Progenitor cell of endocrine pancreas (in vitro differentiated cells): Measurements from ENCODE around the gene TAPBPL. TPM values are rescaled to one million over a fixed set of nuclear protein-coding genes. Genes with fewer than 3 reads are reported as not detected.

Source experiments
- DNase-seq: peaks from one replicate; pipeline ENCODE4 v3.0.0; 2021; ENCODE audit warnings: low spot score; ENCODE audit not compliant: unreplicated experiment
- H3K27ac Mint-ChIP-seq: 2 replicates; pipeline ENCODE4 v1.8.0; 2021; ENCODE audit warnings: mild to moderate bottlenecking, moderate library complexity, mixed read lengths
- H3K27me3 Mint-ChIP-seq: 2 replicates; pipeline ENCODE4 v1.8.0; 2021; ENCODE audit warnings: mixed read lengths
- H3K36me3 Mint-ChIP-seq: 2 replicates; pipeline ENCODE4 v1.8.0; 2022; ENCODE audit warnings: mixed read lengths; ENCODE audit not compliant: insufficient read depth
- H3K4me1 Mint-ChIP-seq: 2 replicates; pipeline ENCODE4 v1.8.0; 2021; ENCODE audit warnings: low read depth, mixed read lengths
- H3K4me3 Mint-ChIP-seq: 2 replicates; pipeline ENCODE4 v1.8.0; 2021; ENCODE audit warnings: low read depth, mild to moderate bottlenecking, moderate library complexity, mixed read lengths
- H3K9me3 Mint-ChIP-seq: 2 replicates; pipeline ENCODE4 v1.8.0; 2021; ENCODE audit warnings: low read depth, mixed read lengths
- CTCF ChIP-seq: fragments of 200-600 bp; sonication (generic); IDR thresholded peaks from one replicate; pipeline ENCODE4 v1.5.0; 2021; ENCODE audit warnings: antibody characterized with exemption, mild to moderate bottlenecking; ENCODE audit not compliant: unreplicated experiment
- total RNA-seq: library from RNA; stranded (reverse); gene quantifications from 2 replicates; pipeline ENCODE4 v1.2.1, GENCODE V29; 2021

TAPBPL gene
- total RNA-seq, 1 donor from 2014 or later: 2.4 TPM

DNA sequence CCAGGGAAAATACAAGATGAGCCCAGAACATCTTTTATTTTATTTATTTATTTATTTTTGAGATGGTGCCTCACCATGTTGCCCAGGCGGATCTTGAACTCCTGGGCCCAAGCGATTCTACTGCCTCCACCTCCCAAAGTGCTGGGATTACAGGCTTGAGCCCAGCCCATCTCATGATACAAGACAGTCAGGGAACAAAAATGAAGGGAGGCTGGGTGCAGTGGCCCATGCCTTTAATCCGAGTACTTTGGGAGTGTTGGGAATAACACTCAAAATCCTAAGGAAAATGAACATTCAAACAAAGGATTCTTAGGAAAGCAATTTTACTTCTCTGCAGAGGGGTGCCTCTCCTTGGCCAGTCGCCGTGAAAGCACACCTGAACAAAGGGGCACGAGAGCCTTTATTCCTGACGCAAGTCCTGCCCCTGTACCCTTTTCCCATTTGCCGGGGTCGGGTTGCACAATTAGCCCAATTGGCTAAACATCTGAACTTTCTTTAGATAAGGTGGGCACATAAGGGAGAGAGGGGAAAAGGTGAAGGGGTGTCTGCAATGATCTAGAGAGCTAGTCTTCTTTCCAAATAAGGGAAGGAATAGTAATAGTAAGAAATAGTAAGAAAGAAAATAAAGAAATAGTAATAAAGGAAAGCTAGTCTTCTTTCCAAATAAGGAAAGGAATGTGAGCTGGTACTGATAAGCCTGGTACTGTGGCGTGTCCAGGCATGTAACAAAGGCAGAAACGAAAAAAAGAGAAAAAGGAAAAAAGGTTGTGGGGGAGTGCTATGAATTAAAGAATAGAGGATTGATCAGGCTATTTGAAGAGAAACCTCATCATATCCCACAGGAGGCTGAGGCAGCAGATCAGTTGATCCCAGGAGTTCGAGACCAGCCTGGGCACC is 55.5 kb downstream of the TAPBPL start:
- TF ChIP-seq CTCF: no peak
- peak overlapping the region; percentile 98 for H3K27ac Mint-ChIP-seq
- H3K9me3 Mint-ChIP-seq: no peaks in the 10 kb centered on the region
- peak overlapping the region; percentile 35 for H3K4me3 Mint-ChIP-seq
- peaks cover 26% of the 10 kb centered on the region for H3K36me3 Mint-ChIP-seq
- DNase-seq: no peak
- no peaks in the 10 kb centered on the region for H3K27me3 Mint-ChIP-seq
- peaks cover 8% of the 10 kb centered on the region for H3K4me1 Mint-ChIP-seq

DNA sequence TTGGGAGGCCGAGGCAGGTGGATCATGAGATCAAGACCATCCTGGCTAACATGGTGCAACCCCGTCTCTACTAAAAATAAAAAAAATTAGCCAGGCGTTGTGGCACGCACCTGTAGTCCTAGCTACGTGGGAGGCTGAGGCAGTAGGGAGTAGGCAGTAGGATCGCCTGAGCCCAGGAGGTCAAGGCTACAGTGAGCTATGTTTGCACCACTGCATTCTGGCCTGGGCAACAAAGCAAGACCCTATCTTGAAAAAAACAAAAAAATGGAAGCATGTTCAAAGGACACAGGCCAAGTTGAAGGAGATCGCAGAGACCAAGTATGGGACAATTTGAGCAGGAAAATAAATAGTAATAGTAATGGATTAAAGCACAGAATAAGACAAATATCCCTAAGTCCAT is 56.2 kb downstream of the TAPBPL start:
- Mint-ChIP-seq H3K4me3 (no peak overlapping the region), H3K9me3 (no peaks in the 10 kb centered on the region), H3K36me3 (peaks cover 31% of the 10 kb centered on the region), H3K27me3 (no peaks in the 10 kb centered on the region), H3K4me1 (peaks cover 8% of the 10 kb centered on the region), H3K27ac (peak overlapping the region; percentile 98)
- no peak for DNase-seq
- no peak for TF ChIP-seq CTCF

Other genes starting within 250 kb of the TAPBPL start
- 40.5 and 44.0 TPM in 2 replicates for gene PLEKHG6, start 141.4 kb upstream of the TAPBPL start, total RNA-seq
- 67.5 and 68.8 TPM in 2 replicates for gene TNFRSF1A, start 110.0 kb upstream of the TAPBPL start, total RNA-seq
- gene SCNN1A, start 76.5 kb upstream of the TAPBPL start, total RNA-seq: 14.3 and 23.1 TPM in 2 replicates
- 17.8 and 18.3 TPM in 2 replicates for gene LTBR, start 67.9 kb upstream of the TAPBPL start, total RNA-seq
- not detected in 2 replicates for gene CD27, start 7.1 kb upstream of the TAPBPL start, total RNA-seq
- 3.6 and 5.5 TPM in 2 replicates for gene VAMP1, start 18.6 kb downstream of the TAPBPL start, total RNA-seq
- 279 and 297 TPM in 2 replicates for gene MRPL51, start 41.2 kb downstream of the TAPBPL start, total RNA-seq
- gene NCAPD2, start 42.1 kb downstream of the TAPBPL start, total RNA-seq: 97.4 and 99.1 TPM in 2 replicates
- gene GAPDH, start 82.5 kb downstream of the TAPBPL start, total RNA-seq: 2,230 and 2,287 TPM in 2 replicates
- 21.7 and 22.3 TPM in 2 replicates for gene IFFO1, start 104.0 kb downstream of the TAPBPL start, total RNA-seq
- gene NOP2, start 116.2 kb downstream of the TAPBPL start, total RNA-seq: 95.9 and 96.0 TPM in 2 replicates
- 370 and 406 TPM in 2 replicates for gene CHD4, start 155.3 kb downstream of the TAPBPL start, total RNA-seq
- 0.27 TPM in 1 of 2 replicates, not detected in the other for gene LPAR5, start 183.9 kb downstream of the TAPBPL start, total RNA-seq
- 5.0 and 5.6 TPM in 2 replicates for gene ACRBP, start 195.4 kb downstream of the TAPBPL start, total RNA-seq
- gene ING4, start 211.1 kb downstream of the TAPBPL start, total RNA-seq: 105 and 110 TPM in 2 replicates
- gene ZNF384, start 237.3 kb downstream of the TAPBPL start, total RNA-seq: 159 and 164 TPM in 2 replicates
- gene PIANP, start 248.8 kb downstream of the TAPBPL start, total RNA-seq: 2.0 and 2.4 TPM in 2 replicates